GM23338 (cell line): Measurements from ENCODE around the gene SIGLEC6. TPM values are rescaled to one million over a fixed set of nuclear protein-coding genes. Genes with fewer than 3 reads are reported as not detected.

ENCODE experiments used
- ATAC-seq: fragments of 200-7000 bp; cut with Tn5 transposase; 3 replicates; pipeline ENCODE4 v1.9.1; 2020
- DNase-seq: peaks from one replicate; pipeline ENCODE4 v3.0.0-alpha.2; 2015; ENCODE audit warnings: low spot score
- H2AFZ ChIP-seq: fragments of 200-600 bp; sonication (generic); 2 replicates; pipeline ENCODE4 v1.8.0; 2016; ENCODE audit warnings: antibody characterized with exemption, mild to moderate bottlenecking, moderate library complexity
- H3F3A ChIP-seq: fragments of 200-600 bp; sonication (generic); replicated peaks from 2 replicates; pipeline ENCODE4 v1.8.0; 2017; ENCODE audit warnings: antibody characterized with exemption, mixed run types, low read depth
- H3K27ac ChIP-seq: fragments of 200-600 bp; sonication (generic); 2 replicates; pipeline ENCODE4 v1.6.1; 2016; ENCODE audit warnings: low read depth
- H3K27me3 ChIP-seq: fragments of 200-600 bp; sonication (generic); 2 replicates; pipeline ENCODE4 v1.8.0; 2016; ENCODE audit warnings: mild to moderate bottlenecking, mixed run types, moderate library complexity; ENCODE audit not compliant: insufficient read depth
- H3K36me3 ChIP-seq: fragments of 200-600 bp; sonication (generic); 2 replicates; pipeline ENCODE4 v1.8.0; 2016; ENCODE audit warnings: mild to moderate bottlenecking; ENCODE audit not compliant: insufficient read depth
- H3K4me1 ChIP-seq: fragments of 200-600 bp; sonication (generic); 2 replicates; pipeline ENCODE4 v1.8.0; 2016; ENCODE audit warnings: mild to moderate bottlenecking, moderate library complexity; ENCODE audit not compliant: insufficient read depth
- H3K4me2 ChIP-seq: fragments of 200-600 bp; sonication (generic); 2 replicates; pipeline ENCODE4 v1.7.1; 2017; ENCODE audit warnings: mixed run types
- H3K4me3 ChIP-seq: fragments of 200-600 bp; sonication (generic); 2 replicates; pipeline ENCODE4 v1.6.1; 2016; ENCODE audit warnings: mixed run types
- H3K79me2 ChIP-seq: fragments of 200-600 bp; sonication (generic); replicated peaks from 2 replicates; pipeline ENCODE4 v1.8.0; 2017; ENCODE audit warnings: mild to moderate bottlenecking; ENCODE audit not compliant: insufficient read depth
- H3K9me2 ChIP-seq: fragments of 200-600 bp; sonication (generic); 2 replicates; pipeline ENCODE4 v1.8.0; 2017; ENCODE audit not compliant: insufficient read depth
- H4K20me1 ChIP-seq: fragments of 200-600 bp; sonication (generic); replicated peaks from 2 replicates; pipeline ENCODE4 v1.8.0; 2017; ENCODE audit warnings: mild to moderate bottlenecking; ENCODE audit not compliant: insufficient read depth
- H3K27ac Mint-ChIP-seq: 2 replicates; pipeline ENCODE4 v1.8.0; 2020; ENCODE audit warnings: inconsistent platforms, mild to moderate bottlenecking, moderate library complexity, mixed read lengths
- H3K27me3 Mint-ChIP-seq: 3 replicates; pipeline ENCODE4 v1.8.0; 2022; ENCODE audit warnings: low read depth, mild to moderate bottlenecking, moderate library complexity, mixed read lengths, inconsistent platforms; ENCODE audit not compliant: insufficient read depth, poor library complexity
- H3K36me3 Mint-ChIP-seq: 3 replicates; pipeline ENCODE4 v1.8.0; 2021; ENCODE audit warnings: low read depth, mild to moderate bottlenecking, inconsistent platforms, moderate library complexity, mixed read lengths
- H3K4me1 Mint-ChIP-seq: 3 replicates; pipeline ENCODE4 v1.8.0; 2020; ENCODE audit warnings: mild to moderate bottlenecking, inconsistent platforms, mixed read lengths
- H3K4me3 Mint-ChIP-seq: 3 replicates; pipeline ENCODE4 v1.8.0; 2021; ENCODE audit warnings: moderate library complexity, mild to moderate bottlenecking, inconsistent platforms, mixed read lengths
- H3K9me3 Mint-ChIP-seq: 3 replicates; pipeline ENCODE4 v1.8.0; 2020; ENCODE audit warnings: moderate library complexity, mild to moderate bottlenecking, inconsistent platforms, mixed read lengths
- JUNB ChIP-seq: IDR thresholded peaks from one replicate; pipeline ENCODE4 v1.6.1; 2016; ENCODE audit warnings: antibody characterized with exemption; ENCODE audit not compliant: unreplicated experiment
- NANOG ChIP-seq: IDR thresholded peaks from 2 replicates; pipeline ENCODE4 v1.6.1; 2016; ENCODE audit warnings: antibody characterized with exemption, borderline replicate concordance
- POLR2AphosphoS5 ChIP-seq: IDR thresholded peaks from 2 replicates; pipeline ENCODE4 v1.6.1; 2016; ENCODE audit warnings: antibody characterized with exemption, low read depth
- ZNF462 ChIP-seq: fragments of 250-450 bp; sonication (Bioruptor Pico); IDR thresholded peaks from 2 replicates; pipeline ENCODE4 v1.5.0; 2020; ENCODE audit warnings: mild to moderate bottlenecking, moderate library complexity
- polyA plus RNA-seq: library from polyadenylated mRNA; unstranded; fragments of >200 nt; fragmentation: Nextera tagmentation; extraction: Ambion mirVana; gene quantifications from 2 replicates; pipeline ENCODE4 v1.2.1, GENCODE V29; 2016
- total RNA-seq: library from RNA; depleted of rRNA; stranded (reverse); fragments of >200 nt; shearing (Covaris generic); gene quantifications from 2 replicates; pipeline ENCODE4 v1.2.3, GENCODE V29; 2014
- TF ChIP-seq, protein P1 (sequence below): IDR thresholded peaks from 2 replicates; pipeline ENCODE4 v1.6.1; 2016; ENCODE audit warnings: antibody characterized with exemption

The SIGLEC6 gene
- total and polyA plus RNA-seq, 2 experiments from 2014 or later: 0.76 TPM; not detected in 1

DNA sequence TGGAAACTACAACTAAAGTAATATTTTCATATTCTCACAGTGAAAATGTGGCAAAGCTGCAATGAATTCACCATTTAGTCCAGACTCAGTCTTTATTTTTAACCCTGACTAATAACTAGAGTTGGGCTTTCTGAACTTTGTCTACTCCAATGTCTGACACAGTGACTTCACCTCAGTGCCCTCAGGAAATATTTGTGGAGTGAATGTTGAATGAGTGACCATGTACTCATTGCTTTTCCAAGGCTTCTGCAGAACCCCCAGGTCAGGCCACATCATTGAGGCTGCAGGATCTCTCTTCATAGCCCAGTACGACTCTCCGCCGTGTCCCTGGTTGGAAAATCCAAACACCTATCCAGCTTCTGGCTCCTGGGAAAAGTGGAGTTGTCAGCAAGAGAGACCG lies 41.4 kb upstream of the SIGLEC6 start (continued):
- TF ChIP-seq ZNF462 (CRISPR knock-in tag) (no peak), NANOG (no peak), JUNB (no peak)

DNA sequence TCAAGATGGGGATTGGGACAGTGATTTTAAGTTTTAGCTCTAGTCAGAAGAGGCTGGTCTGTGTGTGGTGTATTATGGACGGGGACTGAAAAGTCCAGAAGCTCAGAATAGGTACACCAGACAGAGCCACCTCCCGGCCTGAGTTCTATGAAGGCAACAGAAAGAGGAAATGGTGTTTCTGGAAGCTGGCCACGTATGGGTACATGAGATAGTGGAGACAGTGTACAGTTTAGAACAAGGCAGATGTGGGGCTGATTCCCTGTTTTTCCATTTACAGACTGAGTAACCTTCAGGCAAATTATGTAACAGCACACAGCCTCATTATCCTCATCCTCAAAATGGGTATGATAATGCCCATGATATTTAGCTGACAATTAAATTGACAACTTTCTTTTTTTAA lies 40.9 kb upstream of the SIGLEC6 start:
- Histone ChIP-seq H3F3A (no peaks in the 10 kb centered on the region), H3K27me3 (peaks cover 2% of the 10 kb centered on the region; the same call in 1 of the 2 replicates), H3K4me1 (no peaks in the 10 kb centered on the region), H3K4me2 (peak overlapping the region; percentile 94; the same call in 1 of the 2 replicates), H3K9me2 (no peaks in the 10 kb centered on the region), H4K20me1 (no peaks in the 10 kb centered on the region), H3K4me3 (peak overlapping the region; percentile 79; the same call in 1 of the 2 replicates), H3K79me2 (peaks cover 12% of the 10 kb centered on the region), H3K27ac (no peak overlapping the region), H3K36me3 (peaks cover 11% of the 10 kb centered on the region; the same call in 1 of the 2 replicates), H2AFZ (no peak overlapping the region)
- Mint-ChIP-seq H3K27ac (no peak overlapping the region), H3K36me3 (peaks cover 17% of the 10 kb centered on the region; the same call in 2 of the 3 replicates), H3K27me3 (peaks cover 4% of the 10 kb centered on the region), H3K9me3 (no peaks in the 10 kb centered on the region), H3K4me1 (peaks cover 10% of the 10 kb centered on the region; the same call in 2 of the 3 replicates), H3K4me3 (peak overlapping the region; percentile 88)
- ATAC-seq: no peak
- TF ChIP-seq, protein P1, sequence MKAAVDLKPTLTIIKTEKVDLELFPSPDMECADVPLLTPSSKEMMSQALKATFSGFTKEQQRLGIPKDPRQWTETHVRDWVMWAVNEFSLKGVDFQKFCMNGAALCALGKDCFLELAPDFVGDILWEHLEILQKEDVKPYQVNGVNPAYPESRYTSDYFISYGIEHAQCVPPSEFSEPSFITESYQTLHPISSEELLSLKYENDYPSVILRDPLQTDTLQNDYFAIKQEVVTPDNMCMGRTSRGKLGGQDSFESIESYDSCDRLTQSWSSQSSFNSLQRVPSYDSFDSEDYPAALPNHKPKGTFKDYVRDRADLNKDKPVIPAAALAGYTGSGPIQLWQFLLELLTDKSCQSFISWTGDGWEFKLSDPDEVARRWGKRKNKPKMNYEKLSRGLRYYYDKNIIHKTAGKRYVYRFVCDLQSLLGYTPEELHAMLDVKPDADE: no peak
- TF ChIP-seq POLR2AphosphoS5 (no peak), JUNB (no peak), NANOG (no peak), ZNF462 (CRISPR knock-in tag) (no peak)
- no peak for DNase-seq
